H1 (cell line): ENCODE results near the gene DENND1A. TPM values are rescaled to one million over a fixed set of nuclear protein-coding genes. Genes with fewer than 3 reads are reported as not detected.

ENCODE experiments used
- CHD1 ChIP-seq: IDR thresholded peaks from 2 replicates; pipeline ENCODE4 v1.6.1; 2012; ENCODE audit warnings: low read depth, low read length, improper control_type of control experiment
- GTF2F1 ChIP-seq: IDR thresholded peaks from 2 replicates; pipeline ENCODE4 v1.6.1; 2012; ENCODE audit warnings: low read depth, low read length, improper control_type of control experiment, borderline replicate concordance
- KDM4A ChIP-seq: IDR thresholded peaks from one replicate; pipeline ENCODE4 v1.7.1; 2012; ENCODE audit warnings: low read depth, mild to moderate bottlenecking, moderate library complexity, low read length, inconsistent platforms; ENCODE audit not compliant: severe bottlenecking
- POLR2AphosphoS5 ChIP-seq: IDR thresholded peaks from 2 replicates; pipeline ENCODE4 v1.6.1; 2011; ENCODE audit warnings: low read depth, low read length
- RBBP5 ChIP-seq: IDR thresholded peaks from 2 replicates; pipeline ENCODE4 v1.7.1; 2012; ENCODE audit warnings: low read depth, mild to moderate bottlenecking, inconsistent platforms, low read length, moderate library complexity, borderline replicate concordance
- polyA plus RNA-seq, 7 experiments: library from polyadenylated mRNA; depleted of rRNA in 3 of 7; stranded (reverse) in 5 of 7; unstranded in 2 of 7; fragments of >200 nt in 5 of 7; fragments of 200-250 nt in 2 of 7; gene quantifications; 1 replicate in 5 of 7; 2 replicates in 1 of 7; 4 replicates in 1 of 7; pipeline versions ENCODE4 v1.2.1 to v1.2.3, GENCODE V29; 2011 to 2013; ENCODE audit warnings: missing spikeins in 2 of 7, mixed read lengths in 2 of 7
- total RNA-seq: library from RNA; stranded (reverse); fragmentation: NEBNext Ultra II Directional; extraction: Animal tissue kit (Norgen Biotek cat#: 25700); gene quantifications from 2 replicates; pipeline ENCODE4 v1.2.1, GENCODE V29; 2021
- TF ChIP-seq, protein P1 (sequence below): fragments of 300-600 bp; sonication (generic); IDR thresholded peaks from 2 replicates; pipeline ENCODE4 v1.7.1; 2012; ENCODE audit warnings: low read length, moderate library complexity, mild to moderate bottlenecking, inconsistent platforms; ENCODE audit not compliant: insufficient replicate concordance
- TF ChIP-seq, protein P2 (sequence below): IDR thresholded peaks from 2 replicates; pipeline ENCODE4 v1.6.1; 2012; ENCODE audit warnings: inconsistent platforms

The DENND1A gene
- total and polyA plus RNA-seq, 2 of the 8 experiments (the other 6 are each of a cell fraction or from before 2014, with no cell fraction given) = 24.1 to 26.4 TPM

DNA sequence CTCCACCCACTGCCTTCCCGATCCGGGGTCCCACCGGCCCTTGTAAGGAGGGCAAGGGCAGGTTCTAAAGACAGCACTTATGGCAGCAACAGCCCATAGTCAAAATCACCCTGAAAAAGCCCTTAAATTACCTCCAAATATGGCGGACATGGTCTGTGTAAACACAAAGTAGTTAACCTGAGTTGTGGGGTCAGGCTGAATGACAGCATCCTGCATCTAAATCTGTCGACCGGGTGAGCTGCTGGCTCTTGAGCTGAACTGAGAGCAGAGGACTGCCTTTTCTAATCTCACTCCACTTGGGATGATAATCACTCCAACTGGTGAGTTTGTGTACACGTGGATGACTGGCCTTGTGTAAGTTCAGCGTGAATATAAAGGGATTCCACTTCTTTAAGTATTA is 249.6 kb downstream of the DENND1A start (continued):
- TF ChIP-seq, protein P1, sequence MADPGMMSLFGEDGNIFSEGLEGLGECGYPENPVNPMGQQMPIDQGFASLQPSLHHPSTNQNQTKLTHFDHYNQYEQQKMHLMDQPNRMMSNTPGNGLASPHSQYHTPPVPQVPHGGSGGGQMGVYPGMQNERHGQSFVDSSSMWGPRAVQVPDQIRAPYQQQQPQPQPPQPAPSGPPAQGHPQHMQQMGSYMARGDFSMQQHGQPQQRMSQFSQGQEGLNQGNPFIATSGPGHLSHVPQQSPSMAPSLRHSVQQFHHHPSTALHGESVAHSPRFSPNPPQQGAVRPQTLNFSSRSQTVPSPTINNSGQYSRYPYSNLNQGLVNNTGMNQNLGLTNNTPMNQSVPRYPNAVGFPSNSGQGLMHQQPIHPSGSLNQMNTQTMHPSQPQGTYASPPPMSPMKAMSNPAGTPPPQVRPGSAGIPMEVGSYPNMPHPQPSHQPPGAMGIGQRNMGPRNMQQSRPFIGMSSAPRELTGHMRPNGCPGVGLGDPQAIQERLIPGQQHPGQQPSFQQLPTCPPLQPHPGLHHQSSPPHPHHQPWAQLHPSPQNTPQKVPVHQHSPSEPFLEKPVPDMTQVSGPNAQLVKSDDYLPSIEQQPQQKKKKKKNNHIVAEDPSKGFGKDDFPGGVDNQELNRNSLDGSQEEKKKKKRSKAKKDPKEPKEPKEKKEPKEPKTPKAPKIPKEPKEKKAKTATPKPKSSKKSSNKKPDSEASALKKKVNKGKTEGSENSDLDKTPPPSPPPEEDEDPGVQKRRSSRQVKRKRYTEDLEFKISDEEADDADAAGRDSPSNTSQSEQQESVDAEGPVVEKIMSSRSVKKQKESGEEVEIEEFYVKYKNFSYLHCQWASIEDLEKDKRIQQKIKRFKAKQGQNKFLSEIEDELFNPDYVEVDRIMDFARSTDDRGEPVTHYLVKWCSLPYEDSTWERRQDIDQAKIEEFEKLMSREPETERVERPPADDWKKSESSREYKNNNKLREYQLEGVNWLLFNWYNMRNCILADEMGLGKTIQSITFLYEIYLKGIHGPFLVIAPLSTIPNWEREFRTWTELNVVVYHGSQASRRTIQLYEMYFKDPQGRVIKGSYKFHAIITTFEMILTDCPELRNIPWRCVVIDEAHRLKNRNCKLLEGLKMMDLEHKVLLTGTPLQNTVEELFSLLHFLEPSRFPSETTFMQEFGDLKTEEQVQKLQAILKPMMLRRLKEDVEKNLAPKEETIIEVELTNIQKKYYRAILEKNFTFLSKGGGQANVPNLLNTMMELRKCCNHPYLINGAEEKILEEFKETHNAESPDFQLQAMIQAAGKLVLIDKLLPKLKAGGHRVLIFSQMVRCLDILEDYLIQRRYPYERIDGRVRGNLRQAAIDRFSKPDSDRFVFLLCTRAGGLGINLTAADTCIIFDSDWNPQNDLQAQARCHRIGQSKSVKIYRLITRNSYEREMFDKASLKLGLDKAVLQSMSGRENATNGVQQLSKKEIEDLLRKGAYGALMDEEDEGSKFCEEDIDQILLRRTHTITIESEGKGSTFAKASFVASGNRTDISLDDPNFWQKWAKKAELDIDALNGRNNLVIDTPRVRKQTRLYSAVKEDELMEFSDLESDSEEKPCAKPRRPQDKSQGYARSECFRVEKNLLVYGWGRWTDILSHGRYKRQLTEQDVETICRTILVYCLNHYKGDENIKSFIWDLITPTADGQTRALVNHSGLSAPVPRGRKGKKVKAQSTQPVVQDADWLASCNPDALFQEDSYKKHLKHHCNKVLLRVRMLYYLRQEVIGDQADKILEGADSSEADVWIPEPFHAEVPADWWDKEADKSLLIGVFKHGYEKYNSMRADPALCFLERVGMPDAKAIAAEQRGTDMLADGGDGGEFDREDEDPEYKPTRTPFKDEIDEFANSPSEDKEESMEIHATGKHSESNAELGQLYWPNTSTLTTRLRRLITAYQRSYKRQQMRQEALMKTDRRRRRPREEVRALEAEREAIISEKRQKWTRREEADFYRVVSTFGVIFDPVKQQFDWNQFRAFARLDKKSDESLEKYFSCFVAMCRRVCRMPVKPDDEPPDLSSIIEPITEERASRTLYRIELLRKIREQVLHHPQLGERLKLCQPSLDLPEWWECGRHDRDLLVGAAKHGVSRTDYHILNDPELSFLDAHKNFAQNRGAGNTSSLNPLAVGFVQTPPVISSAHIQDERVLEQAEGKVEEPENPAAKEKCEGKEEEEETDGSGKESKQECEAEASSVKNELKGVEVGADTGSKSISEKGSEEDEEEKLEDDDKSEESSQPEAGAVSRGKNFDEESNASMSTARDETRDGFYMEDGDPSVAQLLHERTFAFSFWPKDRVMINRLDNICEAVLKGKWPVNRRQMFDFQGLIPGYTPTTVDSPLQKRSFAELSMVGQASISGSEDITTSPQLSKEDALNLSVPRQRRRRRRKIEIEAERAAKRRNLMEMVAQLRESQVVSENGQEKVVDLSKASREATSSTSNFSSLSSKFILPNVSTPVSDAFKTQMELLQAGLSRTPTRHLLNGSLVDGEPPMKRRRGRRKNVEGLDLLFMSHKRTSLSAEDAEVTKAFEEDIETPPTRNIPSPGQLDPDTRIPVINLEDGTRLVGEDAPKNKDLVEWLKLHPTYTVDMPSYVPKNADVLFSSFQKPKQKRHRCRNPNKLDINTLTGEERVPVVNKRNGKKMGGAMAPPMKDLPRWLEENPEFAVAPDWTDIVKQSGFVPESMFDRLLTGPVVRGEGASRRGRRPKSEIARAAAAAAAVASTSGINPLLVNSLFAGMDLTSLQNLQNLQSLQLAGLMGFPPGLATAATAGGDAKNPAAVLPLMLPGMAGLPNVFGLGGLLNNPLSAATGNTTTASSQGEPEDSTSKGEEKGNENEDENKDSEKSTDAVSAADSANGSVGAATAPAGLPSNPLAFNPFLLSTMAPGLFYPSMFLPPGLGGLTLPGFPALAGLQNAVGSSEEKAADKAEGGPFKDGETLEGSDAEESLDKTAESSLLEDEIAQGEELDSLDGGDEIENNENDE = no peak
- TF ChIP-seq POLR2AphosphoS5 (no peak), GTF2F1 (no peak), KDM4A (no peak), CHD1 (no peak), RBBP5 (no peak)
- TF ChIP-seq, protein P2, sequence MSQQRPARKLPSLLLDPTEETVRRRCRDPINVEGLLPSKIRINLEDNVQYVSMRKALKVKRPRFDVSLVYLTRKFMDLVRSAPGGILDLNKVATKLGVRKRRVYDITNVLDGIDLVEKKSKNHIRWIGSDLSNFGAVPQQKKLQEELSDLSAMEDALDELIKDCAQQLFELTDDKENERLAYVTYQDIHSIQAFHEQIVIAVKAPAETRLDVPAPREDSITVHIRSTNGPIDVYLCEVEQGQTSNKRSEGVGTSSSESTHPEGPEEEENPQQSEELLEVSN = no peak
- TF ChIP-seq, all 59 proteins: peak for 0
